ENCODE data around the gene SPDYE2.
"Not testable (repeated sequence)": the region's sequence is repeated elsewhere in the genome, so short reads cannot be mapped to it uniquely, and the experiment has no call there.

SPDYE2 gene

DNA sequence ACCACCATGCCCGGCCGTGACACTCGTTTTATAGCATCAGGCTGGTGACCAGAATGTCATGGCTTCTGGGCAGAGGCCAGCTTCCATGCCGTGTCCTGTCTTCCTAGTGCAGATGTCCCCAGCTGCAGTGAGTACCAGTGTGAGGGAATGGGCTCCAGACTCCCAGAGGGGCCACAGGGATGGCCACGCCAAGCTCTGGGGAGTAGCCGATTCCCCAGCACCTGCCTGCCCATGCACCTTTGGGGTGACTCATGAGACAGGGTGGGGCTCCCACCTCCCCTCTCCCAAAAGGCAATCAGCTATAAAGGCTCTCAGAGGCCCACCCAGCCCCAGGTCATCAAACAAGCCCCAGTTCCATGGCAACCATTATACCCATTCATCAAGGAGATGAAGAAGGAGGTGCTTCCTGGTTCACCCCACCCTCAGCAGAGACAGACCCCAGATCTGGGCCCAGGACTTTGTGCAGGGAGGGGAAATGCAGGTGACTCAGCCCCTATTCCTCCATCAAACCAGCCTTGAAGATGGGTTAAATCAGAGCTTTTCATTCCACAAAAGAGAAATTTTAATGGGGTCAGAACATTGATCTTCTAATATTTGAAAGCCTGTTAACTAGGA is at the start of gene SPDYE2:
TSS of gene SPDYE2 (plus strand) at position 419 of the 615 bp plus-strand sequence. CDS start 2,030 bp downstream, outside the sequence.
- not testable (repeated sequence) for H3K4me3 Mint-ChIP-seq, H3K9me3 Mint-ChIP-seq, H3K4me1 Mint-ChIP-seq, H3K36me3 Mint-ChIP-seq, H3K27me3 Mint-ChIP-seq, ATAC-seq, H3K27ac Mint-ChIP-seq

DNA sequence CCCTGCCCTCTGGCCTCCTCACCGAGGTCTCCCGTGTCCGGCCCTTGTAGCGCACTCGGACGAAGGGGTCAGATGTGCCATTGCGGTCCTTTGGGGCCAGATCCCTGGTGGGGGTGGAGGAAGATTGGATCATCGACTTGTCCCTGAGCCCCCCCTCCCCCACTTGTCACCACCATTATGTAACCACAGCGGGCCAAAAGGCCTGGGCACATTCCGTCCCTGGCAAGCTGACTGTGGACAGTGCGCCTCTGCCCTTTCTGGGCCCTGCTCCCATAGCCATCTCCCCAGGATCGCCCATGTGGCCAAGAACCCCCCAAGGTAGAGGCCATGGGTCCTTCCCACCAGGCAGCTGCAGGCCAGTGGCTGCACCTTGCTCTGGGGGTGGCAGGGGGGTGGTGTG is 47.9 kb upstream of the SPDYE2 start:
- ATAC-seq, H3K27ac Mint-ChIP-seq, H3K9me3 Mint-ChIP-seq, H3K27me3 Mint-ChIP-seq, H3K4me1 Mint-ChIP-seq, H3K36me3 Mint-ChIP-seq, H3K4me3 Mint-ChIP-seq: not testable (repeated sequence)

GRCh38 chr7:102505298-102506185 is 45.5 kb upstream of the SPDYE2 start:
- H3K27ac Mint-ChIP-seq, H3K4me1 Mint-ChIP-seq, H3K9me3 Mint-ChIP-seq, H3K4me3 Mint-ChIP-seq, H3K36me3 Mint-ChIP-seq, H3K27me3 Mint-ChIP-seq: not testable (repeated sequence)
- peak; percentile 9 for ATAC-seq

DNA sequence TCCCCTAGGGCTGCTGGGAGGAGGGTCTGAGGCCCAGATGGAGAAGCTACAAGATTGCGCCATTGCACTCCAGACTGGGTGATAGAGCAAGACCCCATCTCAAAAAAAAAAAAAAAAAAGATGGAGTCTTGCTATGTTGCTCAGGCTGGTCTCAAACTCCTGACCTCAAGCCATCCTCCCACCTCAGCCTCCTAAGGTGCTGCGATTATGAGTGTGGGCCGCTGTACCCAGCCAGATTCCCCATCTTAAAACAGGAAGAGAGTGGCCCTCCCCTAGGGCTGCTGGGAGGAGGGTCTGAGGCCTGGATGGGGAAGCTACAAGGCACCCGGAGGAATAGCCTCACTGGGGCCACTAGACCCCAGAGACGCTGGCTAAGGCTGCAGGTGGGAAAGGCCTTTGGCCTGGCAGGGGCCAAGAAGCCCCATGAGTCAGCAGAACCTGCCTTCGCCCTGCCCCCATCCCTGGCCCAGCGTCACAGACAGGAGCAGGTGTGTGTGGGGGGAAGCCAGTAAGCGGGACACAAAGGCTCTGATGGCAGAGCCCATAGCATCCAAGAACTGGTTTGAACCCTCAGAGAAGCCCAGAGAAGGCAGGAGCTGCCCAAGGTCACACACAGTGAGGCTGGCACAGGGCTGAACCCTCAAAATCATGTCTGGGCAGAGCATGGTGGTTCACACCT is 43.5 kb upstream of the SPDYE2 start:
- H3K36me3 Mint-ChIP-seq, H3K27me3 Mint-ChIP-seq, ATAC-seq, H3K9me3 Mint-ChIP-seq, H3K27ac Mint-ChIP-seq, H3K4me1 Mint-ChIP-seq, H3K4me3 Mint-ChIP-seq: not testable (repeated sequence)

DNA sequence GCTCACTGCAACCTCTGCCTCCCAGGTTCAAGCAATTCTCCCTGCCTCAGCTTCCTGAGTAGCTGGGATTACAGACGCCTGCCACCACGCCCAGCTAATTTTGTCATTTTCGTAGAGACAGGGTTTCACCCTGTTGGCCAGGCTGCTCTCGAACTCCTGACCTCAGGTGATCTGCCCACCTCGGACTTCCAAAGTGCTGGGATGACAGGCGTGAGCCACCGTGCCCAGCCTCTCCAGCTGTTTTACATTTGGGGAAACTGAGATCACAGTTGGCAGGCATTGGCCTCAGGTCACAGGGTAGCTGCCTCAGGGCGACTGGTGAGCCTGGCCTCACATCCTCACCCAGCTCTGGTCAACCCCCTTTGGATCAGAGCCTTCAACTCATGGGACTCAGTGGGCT is 40.5 kb upstream of the SPDYE2 start:
- not testable (repeated sequence) for H3K36me3 Mint-ChIP-seq, H3K9me3 Mint-ChIP-seq, H3K4me3 Mint-ChIP-seq, H3K4me1 Mint-ChIP-seq, ATAC-seq, H3K27ac Mint-ChIP-seq, H3K27me3 Mint-ChIP-seq

- Mint-ChIP-seq H3K27ac (peak overlapping the region; percentile 71), H3K4me3 (peak overlapping the region; percentile 68)
- not testable (repeated sequence) for H3K9me3 Mint-ChIP-seq, H3K27me3 Mint-ChIP-seq, H3K36me3 Mint-ChIP-seq, H3K4me1 Mint-ChIP-seq
- peak; percentile 49 for ATAC-seq
Observed at GRCh38 chr7:102511860-102512522, 39.0 kb upstream of the SPDYE2 start.

- H3K4me1 Mint-ChIP-seq, ATAC-seq, H3K36me3 Mint-ChIP-seq, H3K27me3 Mint-ChIP-seq, H3K9me3 Mint-ChIP-seq: not testable (repeated sequence)
- Mint-ChIP-seq H3K4me3 (peak overlapping the region; percentile 68), H3K27ac (peak overlapping the region; percentile 71)
Observed at GRCh38 chr7:102512642-102513221, 38.3 kb upstream of the SPDYE2 start.

DNA sequence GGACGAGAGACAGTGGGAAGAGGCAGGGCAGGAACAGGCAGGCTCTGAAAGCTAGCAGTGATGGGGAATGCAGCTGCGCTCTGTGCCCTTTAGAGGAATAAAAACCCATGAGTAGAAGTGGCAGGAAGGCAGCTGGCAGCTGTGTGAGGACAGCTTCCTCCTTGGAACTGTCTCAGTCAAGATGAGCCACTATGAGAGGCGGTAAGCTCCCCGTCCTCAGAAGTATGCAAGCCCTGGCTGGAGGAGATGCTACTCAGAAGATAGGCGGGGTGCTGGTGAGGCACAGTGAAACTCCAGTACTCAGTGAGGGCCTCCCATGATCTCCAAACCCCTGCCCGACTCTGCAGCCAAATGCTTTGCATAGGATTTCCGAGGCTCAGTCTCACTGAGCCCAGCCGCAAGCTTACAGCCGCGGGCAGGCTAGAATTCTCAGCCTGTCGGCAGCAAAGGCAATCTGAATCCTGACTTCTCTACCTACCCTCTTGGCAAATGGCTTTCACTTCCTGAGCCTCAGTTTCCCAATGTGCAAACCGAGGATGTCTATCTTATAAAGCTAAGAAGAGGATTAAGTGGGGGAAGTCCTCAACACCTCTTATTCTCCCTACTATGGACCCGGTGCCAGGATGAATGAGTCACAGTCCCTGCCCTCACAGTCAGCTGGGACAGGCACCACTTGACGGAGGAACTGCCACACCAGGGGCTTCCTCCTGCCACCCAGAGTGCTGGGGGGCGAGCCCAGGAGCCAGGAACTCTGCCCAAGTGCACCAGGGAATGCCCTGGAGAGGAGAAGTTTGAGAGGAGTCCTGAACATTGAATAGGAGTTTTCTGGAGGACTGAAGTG is 35.9 kb upstream of the SPDYE2 start:
- not testable (repeated sequence) for H3K36me3 Mint-ChIP-seq, H3K4me1 Mint-ChIP-seq, H3K9me3 Mint-ChIP-seq, H3K27ac Mint-ChIP-seq, H3K4me3 Mint-ChIP-seq, H3K27me3 Mint-ChIP-seq
- peak; percentile 65 for ATAC-seq

- not testable (repeated sequence) for H3K27ac Mint-ChIP-seq, H3K27me3 Mint-ChIP-seq, H3K9me3 Mint-ChIP-seq, H3K36me3 Mint-ChIP-seq, H3K4me3 Mint-ChIP-seq, H3K4me1 Mint-ChIP-seq, ATAC-seq
Observed at GRCh38 chr7:102515889-102516288, 35.1 kb upstream of the SPDYE2 start.

- H3K27me3 Mint-ChIP-seq, H3K9me3 Mint-ChIP-seq, H3K4me3 Mint-ChIP-seq, H3K27ac Mint-ChIP-seq, H3K4me1 Mint-ChIP-seq, H3K36me3 Mint-ChIP-seq: not testable (repeated sequence)
- ATAC-seq, result peak; percentile 49
Observed at GRCh38 chr7:102516951-102517350, 34.1 kb upstream of the SPDYE2 start.

DNA sequence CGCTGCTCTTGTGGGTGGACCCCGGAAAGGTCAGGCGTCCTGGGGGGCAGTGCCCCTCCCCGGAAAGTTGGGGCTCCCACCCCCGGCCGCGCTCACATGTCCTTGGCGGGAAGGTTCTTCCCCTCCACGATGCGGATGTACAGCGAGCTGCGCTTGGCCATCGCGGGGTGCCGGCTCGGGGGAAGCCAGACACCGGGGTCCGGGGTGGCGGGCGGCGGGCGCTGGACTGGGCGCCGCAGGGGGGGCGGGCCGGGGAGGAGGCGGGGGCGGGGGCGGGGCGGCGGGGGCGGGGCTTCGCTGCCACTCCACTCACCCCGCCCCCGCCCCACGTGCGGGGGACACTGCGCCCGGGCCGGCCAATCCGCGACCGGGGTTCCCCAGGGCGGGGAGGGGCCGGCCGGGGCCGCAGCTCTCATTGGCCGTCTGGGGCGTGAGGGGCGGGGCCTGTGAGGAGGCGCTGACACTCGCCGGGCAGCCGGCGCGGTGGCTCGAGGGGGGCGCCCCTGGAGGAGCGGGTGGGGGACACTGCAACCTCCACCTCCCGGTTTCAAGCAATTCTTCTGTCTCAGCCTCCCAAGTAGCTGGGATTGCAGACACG is 33.4 kb upstream of the SPDYE2 start, which contains the start of gene RASA4B:
TSS of gene RASA4B (minus strand) at position 228 of the 598 bp plus-strand sequence. CDS start at position 161, 67 bp downstream.
- peak; percentile 92 for ATAC-seq
- peak within 1 kb of the TSS; percentile 52 for H3K4me3 Mint-ChIP-seq

GRCh38 chr7:102520797-102521196 is 30.2 kb upstream of the SPDYE2 start:
- H3K27me3 Mint-ChIP-seq, ATAC-seq: not testable (repeated sequence)

More for the DNA sequence above, 33.4 kb upstream of the SPDYE2 start, which contains the start of gene RASA4B:
- not testable (repeated sequence) for H3K4me1 Mint-ChIP-seq, H3K36me3 Mint-ChIP-seq, H3K27me3 Mint-ChIP-seq, H3K27ac Mint-ChIP-seq, H3K9me3 Mint-ChIP-seq

GRCh38 chr7:102524803-102525202 is 26.2 kb upstream of the SPDYE2 start:
- H3K27ac Mint-ChIP-seq, H3K36me3 Mint-ChIP-seq, ATAC-seq, H3K4me1 Mint-ChIP-seq, H3K9me3 Mint-ChIP-seq, H3K4me3 Mint-ChIP-seq, H3K27me3 Mint-ChIP-seq: not testable (repeated sequence)

More at GRCh38 chr7:102520797-102521196, 30.2 kb upstream of the SPDYE2 start:
- H3K36me3 Mint-ChIP-seq, H3K27ac Mint-ChIP-seq, H3K4me3 Mint-ChIP-seq, H3K9me3 Mint-ChIP-seq, H3K4me1 Mint-ChIP-seq: not testable (repeated sequence)

- not testable (repeated sequence) for H3K27ac Mint-ChIP-seq, H3K27me3 Mint-ChIP-seq, ATAC-seq, H3K4me1 Mint-ChIP-seq, H3K4me3 Mint-ChIP-seq, H3K36me3 Mint-ChIP-seq, H3K9me3 Mint-ChIP-seq
Observed at GRCh38 chr7:102527182-102527581, 23.8 kb upstream of the SPDYE2 start.
